Prostate gland (tissue), 2 donors: Measurements from ENCODE around the gene TM9SF1. TPM values are rescaled to one million over a fixed set of nuclear protein-coding genes. Genes with fewer than 3 reads are reported as not detected.

Experiments
- DNase-seq: peaks from one replicate; pipeline ENCODE4 v3.0.0-alpha.2; 2019; ENCODE audit warnings: low spot score
- H3K27ac ChIP-seq, 2 donors: fragments of 200-600 bp; sonication (generic); 2 replicates each; pipeline ENCODE4 v1.5.1; 2017 to 2019
- H3K27me3 ChIP-seq: fragments of 200-600 bp; sonication (generic); replicated peaks from 2 replicates; pipeline ENCODE4 v1.5.1; 2019; ENCODE audit not compliant: insufficient read depth
- H3K36me3 ChIP-seq, 2 donors: fragments of 200-600 bp; sonication (generic); 1 replicate in 1 of 2; 2 replicates in 1 of 2; pipeline versions ENCODE4 v1.5.1 to v1.8.1; 2017 to 2019
- H3K4me1 ChIP-seq: fragments of 200-600 bp; sonication (generic); replicated peaks from 2 replicates; pipeline ENCODE4 v1.5.1; 2019
- H3K4me3 ChIP-seq, 2 donors: fragments of 200-600 bp; sonication (generic); 2 replicates each; pipeline ENCODE4 v1.5.1; 2017 to 2019
- H3K9me3 ChIP-seq: fragments of 200-600 bp; sonication (generic); 2 replicates; pipeline ENCODE4 v1.5.1; 2017
- CTCF ChIP-seq, 4 experiments: fragments of 200-600 bp in 2 of 4; fragments of 450-650 bp in 2 of 4; sonication (generic) in 2 of 4; IDR thresholded peaks; 1 replicate in 3 of 4; 2 replicates in 1 of 4; pipeline ENCODE4 v1.5.1; 2016 to 2019; ENCODE audit warnings: antibody characterized with exemption in 4 of 4, mild to moderate bottlenecking in 2 of 4, moderate library complexity in 2 of 4
- POLR2A ChIP-seq: fragments of 450-650 bp; IDR thresholded peaks from one replicate; pipeline ENCODE4 v1.6.1; 2016; ENCODE audit warnings: antibody characterized with exemption, mild to moderate bottlenecking
- POLR2AphosphoS5 ChIP-seq: sonication (generic); formaldehyde crosslinking; IDR thresholded peaks from one replicate; pipeline ENCODE4 v1.6.1; 2017; ENCODE audit warnings: antibody characterized with exemption
- WGBS: methylation state at CpG from one replicate; pipeline ENCODE4 v1.1.5; 2018; 5-methylcytosine and 5-hydroxymethylcytosine counted together
- intact Hi-C: fragments of 100-400 bp; cut with DNase I; formaldehyde crosslinking; loops from one replicate; pipeline ENCODE4 v1.14.2; 2022
- total RNA-seq, 2 donors: library from RNA; depleted of rRNA; stranded (reverse); fragments of >200 nt; gene quantifications; one replicate each; pipeline ENCODE4 v1.1.0, GENCODE V29; 2016

Gene TM9SF1
- total RNA-seq, 2 donors from 2014 or later, result 68.9 to 113 TPM

DNA sequence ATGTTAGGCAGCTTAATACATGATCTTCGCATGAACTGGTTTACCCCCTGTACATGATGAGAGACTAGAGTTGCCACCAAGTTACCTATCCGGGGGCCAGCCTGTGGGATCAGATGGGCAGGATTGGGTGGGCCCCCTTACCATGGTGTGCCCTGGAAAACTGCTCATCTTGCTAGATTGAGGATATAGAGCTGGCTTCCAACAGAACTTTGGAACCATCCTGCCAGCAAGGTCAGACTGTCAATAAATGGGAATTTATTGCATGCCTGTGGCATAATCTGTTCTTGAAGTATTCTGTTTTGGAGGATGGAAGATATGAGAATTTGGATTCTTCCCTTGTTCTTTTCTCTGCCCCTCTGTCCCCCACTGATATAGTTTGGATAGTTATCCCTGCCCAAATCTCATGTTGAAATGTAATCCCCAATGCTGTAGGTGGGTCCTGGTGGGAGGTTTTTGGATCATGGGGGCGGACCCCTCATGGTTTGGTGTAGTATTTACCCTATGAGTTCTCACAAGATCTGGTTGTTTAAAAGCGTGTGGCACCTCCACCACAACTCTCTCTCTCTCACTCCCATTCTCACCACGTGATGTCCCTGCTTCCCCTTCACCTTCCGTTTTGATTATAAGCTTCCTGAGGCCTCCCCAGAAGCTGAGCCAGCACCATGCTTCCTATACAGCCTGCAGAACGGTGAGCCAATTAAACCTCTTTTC, 3.7 kb upstream of the TM9SF1 start:
- Histone ChIP-seq H3K36me3 (no peaks in the 10 kb centered on the region), H3K4me1 (no peaks in the 10 kb centered on the region), H3K27ac (no peak overlapping the region), H3K9me3 (no peaks in the 10 kb centered on the region), H3K27me3 (no peaks in the 10 kb centered on the region), H3K4me3 (no peak overlapping the region)
- TF ChIP-seq POLR2A (no peak), CTCF (IDR thresholded peaks at IDR 0.05) (no peak), POLR2AphosphoS5 (no peak)
- 84% methylated on average over 7 of the region's 7 CpGs for WGBS
- DNase-seq, result no peak
- intact Hi-C loops, result no loop called here

DNA sequence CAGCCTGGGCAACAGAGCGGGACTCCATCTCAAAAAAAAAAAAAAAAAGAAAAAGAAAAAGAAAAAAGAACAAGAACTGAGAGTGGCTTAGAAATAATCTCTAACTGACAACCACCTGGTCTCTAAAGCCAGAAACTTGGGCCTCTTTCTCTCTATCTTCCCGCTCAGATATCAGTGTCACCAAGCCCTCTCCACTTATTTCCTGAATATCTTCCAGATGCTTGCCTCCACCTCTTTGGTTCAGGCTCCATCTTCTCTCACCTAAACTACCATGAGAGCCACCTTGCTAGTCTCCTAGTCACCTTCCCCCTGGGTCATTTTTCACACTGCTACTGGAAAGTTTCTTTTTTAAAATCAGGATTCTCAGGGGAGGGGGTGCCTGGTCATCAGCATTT, 1.8 kb upstream of the TM9SF1 start:
- WGBS, result 98% methylated on average over 2 of the region's 2 CpGs
- no peaks in the 10 kb centered on the region for H3K4me1 ChIP-seq
- no peaks in the 10 kb centered on the region for H3K36me3 ChIP-seq
- H3K4me3 ChIP-seq, result no peak overlapping the region
- TF ChIP-seq POLR2A (no peak), CTCF (IDR thresholded peaks at IDR 0.05) (no peak), POLR2AphosphoS5 (no peak)
- intact Hi-C loops, result no loop called here
- no peaks in the 10 kb centered on the region for H3K27me3 ChIP-seq
- DNase-seq, result no peak
- H3K9me3 ChIP-seq, result no peaks in the 10 kb centered on the region
- no peak overlapping the region for H3K27ac ChIP-seq

- Histone ChIP-seq H3K4me1 (no peaks in the 10 kb centered on the region), H3K27me3 (no peaks in the 10 kb centered on the region), H3K9me3 (no peaks in the 10 kb centered on the region), H3K27ac (peak overlapping the region; percentile 89 to 92), H3K4me3 (peak overlapping the region; percentile 56 to 85), H3K36me3 (no peaks in the 10 kb centered on the region)
- DNase-seq, result no peak
- WGBS, result 34% methylated on average over 33 of the region's 33 CpGs
- TF ChIP-seq POLR2AphosphoS5, result no peak
- no peak for TF ChIP-seq CTCF (IDR thresholded peaks at IDR 0.05)
- TF ChIP-seq POLR2A, result no peak
- intact Hi-C loops, result no loop called here
Measured at GRCh38 chr14:24196071-24197055, 1.1 kb upstream of the TM9SF1 start.

DNA sequence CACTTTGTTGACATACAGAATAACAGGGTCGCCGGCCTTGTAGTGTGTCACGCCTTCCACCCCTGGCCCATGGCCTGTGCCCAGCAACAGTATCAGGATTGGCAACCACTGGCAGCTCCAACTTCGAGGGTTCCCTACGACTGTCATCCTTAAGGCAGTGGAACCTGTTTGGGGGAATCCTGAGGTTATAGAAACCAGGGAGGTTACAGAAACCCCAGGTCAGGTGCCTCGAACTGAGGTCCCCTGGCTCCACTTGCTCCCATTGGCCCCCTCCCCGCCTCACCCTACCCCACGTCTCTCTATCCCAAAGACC, 412 bp downstream of the TM9SF1 start:
- intact Hi-C loops, result no loop called here
- WGBS, result 40% methylated on average over 8 of the region's 8 CpGs
- no peak for TF ChIP-seq CTCF (IDR thresholded peaks at IDR 0.05)
- TF ChIP-seq POLR2AphosphoS5, result no peak
- TF ChIP-seq POLR2A, result no peak
- no peak for DNase-seq
- H3K27me3 ChIP-seq, result no peaks in the 10 kb centered on the region
- no peaks in the 10 kb centered on the region for H3K36me3 ChIP-seq
- H3K4me3 ChIP-seq, result peak overlapping the region; percentile 56 to 85
- no peaks in the 10 kb centered on the region for H3K9me3 ChIP-seq
- no peaks in the 10 kb centered on the region for H3K4me1 ChIP-seq
- H3K27ac ChIP-seq, result peak overlapping the region; percentile 89 to 92
